PC-9 (cell line): Measurements from ENCODE around the gene ACTRT3.

Experiments
- EZH2 ChIP-seq: fragments of 200-600 bp; sonication (generic); IDR thresholded peaks from 2 replicates; pipeline ENCODE4 v1.8.0; 2017; ENCODE audit warnings: antibody characterized with exemption, low read depth
- TF ChIP-seq, protein P1 (sequence below): fragments of 200-600 bp; sonication (generic); conservative IDR thresholded peaks from 2 replicates; pipeline ENCODE4 v1.6.1; 2017; ENCODE audit warnings: mixed run types, antibody characterized with exemption, mild to moderate bottlenecking, moderate library complexity

DNA sequence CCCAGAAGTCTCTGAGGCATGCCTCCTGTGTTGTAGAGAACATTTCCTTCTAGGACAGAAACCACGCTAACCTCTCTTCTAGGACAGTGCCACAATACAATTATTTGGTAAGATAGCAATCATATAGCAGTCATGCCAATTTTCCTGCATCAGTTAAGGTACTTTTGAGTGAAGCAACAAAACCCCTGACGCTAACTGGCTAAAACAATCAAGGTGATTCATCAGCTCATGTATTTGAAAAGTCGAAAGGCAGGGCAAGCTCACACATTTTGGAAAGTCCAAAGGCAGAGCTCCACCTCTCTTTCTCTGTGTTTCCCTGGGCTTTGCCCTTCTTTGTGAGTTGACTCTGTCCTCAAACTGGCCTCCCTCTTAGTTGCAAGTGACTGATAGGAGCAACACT, 14.7 kb downstream of the ACTRT3 start:
- TF ChIP-seq EZH2, result no peak
- TF ChIP-seq, protein P1, sequence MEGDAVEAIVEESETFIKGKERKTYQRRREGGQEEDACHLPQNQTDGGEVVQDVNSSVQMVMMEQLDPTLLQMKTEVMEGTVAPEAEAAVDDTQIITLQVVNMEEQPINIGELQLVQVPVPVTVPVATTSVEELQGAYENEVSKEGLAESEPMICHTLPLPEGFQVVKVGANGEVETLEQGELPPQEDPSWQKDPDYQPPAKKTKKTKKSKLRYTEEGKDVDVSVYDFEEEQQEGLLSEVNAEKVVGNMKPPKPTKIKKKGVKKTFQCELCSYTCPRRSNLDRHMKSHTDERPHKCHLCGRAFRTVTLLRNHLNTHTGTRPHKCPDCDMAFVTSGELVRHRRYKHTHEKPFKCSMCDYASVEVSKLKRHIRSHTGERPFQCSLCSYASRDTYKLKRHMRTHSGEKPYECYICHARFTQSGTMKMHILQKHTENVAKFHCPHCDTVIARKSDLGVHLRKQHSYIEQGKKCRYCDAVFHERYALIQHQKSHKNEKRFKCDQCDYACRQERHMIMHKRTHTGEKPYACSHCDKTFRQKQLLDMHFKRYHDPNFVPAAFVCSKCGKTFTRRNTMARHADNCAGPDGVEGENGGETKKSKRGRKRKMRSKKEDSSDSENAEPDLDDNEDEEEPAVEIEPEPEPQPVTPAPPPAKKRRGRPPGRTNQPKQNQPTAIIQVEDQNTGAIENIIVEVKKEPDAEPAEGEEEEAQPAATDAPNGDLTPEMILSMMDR, result no peak
